Spleen (tissue), 7 donors: ENCODE measurements around the gene PAMR1.

Experiments used
- POLR2A ChIP-seq, 3 donors: fragments of 450-650 bp; IDR thresholded peaks; one replicate each; pipeline ENCODE4 v1.5.1; 2017; ENCODE audit warnings: antibody characterized with exemption in 3 of 3, mild to moderate bottlenecking in 1 of 3
- POLR2AphosphoS5 ChIP-seq, 3 donors: sonication (generic); formaldehyde crosslinking; IDR thresholded peaks; one replicate each; pipeline ENCODE4 v1.5.1; 2017; ENCODE audit warnings: antibody characterized with exemption in 3 of 3
- TF ChIP-seq, protein P1 (sequence below), 11 experiments: fragments of 200-600 bp in 7 of 11; fragments of 450-650 bp in 4 of 11; sonication (generic) in 4 of 11; IDR thresholded peaks in 8 of 11; conservative IDR thresholded peaks in 3 of 11; 1 replicate in 7 of 11; 2 replicates in 4 of 11; pipeline versions ENCODE4 v1.4.0 to v1.8.0; 2016 to 2021; ENCODE audit warnings: antibody characterized with exemption in 11 of 11, inconsistent platforms in 4 of 11, mild to moderate bottlenecking in 1 of 11
- donor health status: DM: no; HTN: no; CAD: no; lungs with moderate emphysema.
- donor health status: DM: no; HTN: no; CAD: no.
- donor health status: DM: no; HTN: no; CAD: no.

DNA sequence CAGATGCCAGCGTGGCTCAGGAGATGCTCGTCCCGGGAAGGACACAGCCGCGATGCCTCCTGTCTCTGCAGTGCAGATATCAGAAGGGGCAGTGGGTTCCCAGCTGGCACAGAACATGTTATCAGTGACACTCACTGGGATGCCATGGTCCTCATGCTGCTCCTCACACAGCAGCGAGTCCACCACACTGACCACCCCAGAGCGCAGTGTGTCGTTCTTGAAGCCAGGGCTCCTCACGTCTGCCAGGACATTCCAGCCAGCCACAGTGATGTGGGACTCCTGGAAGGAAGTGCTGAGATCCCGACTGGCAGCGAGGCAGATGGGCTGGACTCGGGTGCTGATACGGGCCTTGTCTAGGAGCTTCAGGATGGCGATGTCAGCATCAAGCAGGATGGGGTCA is 93.0 kb downstream of the PAMR1 start:
- TF ChIP-seq, protein P1, sequence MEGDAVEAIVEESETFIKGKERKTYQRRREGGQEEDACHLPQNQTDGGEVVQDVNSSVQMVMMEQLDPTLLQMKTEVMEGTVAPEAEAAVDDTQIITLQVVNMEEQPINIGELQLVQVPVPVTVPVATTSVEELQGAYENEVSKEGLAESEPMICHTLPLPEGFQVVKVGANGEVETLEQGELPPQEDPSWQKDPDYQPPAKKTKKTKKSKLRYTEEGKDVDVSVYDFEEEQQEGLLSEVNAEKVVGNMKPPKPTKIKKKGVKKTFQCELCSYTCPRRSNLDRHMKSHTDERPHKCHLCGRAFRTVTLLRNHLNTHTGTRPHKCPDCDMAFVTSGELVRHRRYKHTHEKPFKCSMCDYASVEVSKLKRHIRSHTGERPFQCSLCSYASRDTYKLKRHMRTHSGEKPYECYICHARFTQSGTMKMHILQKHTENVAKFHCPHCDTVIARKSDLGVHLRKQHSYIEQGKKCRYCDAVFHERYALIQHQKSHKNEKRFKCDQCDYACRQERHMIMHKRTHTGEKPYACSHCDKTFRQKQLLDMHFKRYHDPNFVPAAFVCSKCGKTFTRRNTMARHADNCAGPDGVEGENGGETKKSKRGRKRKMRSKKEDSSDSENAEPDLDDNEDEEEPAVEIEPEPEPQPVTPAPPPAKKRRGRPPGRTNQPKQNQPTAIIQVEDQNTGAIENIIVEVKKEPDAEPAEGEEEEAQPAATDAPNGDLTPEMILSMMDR (IDR thresholded peaks at IDR 0.05 in 8 of 11, conservative IDR thresholded peaks at IDR 0.05 in 3 of 11): no peak
- TF ChIP-seq POLR2AphosphoS5 (IDR thresholded peaks at IDR 0.05) (no peak), POLR2A (IDR thresholded peaks at IDR 0.05) (no peak)
